ENCODE measurements around the gene GRM4. TPM values are rescaled to one million over a fixed set of nuclear protein-coding genes. Genes with fewer than 3 reads are reported as not detected.

The GRM4 gene
- total RNA-seq, 1 donor from 2014 or later = 0.29 TPM

GRCh38 chr6:33993653-33994471, 152.0 kb downstream of the GRM4 start:
- DNase-seq = no peak
- Histone ChIP-seq H3K27me3 (no peaks in the 10 kb centered on the region), H3K4me1 (no peaks in the 10 kb centered on the region), H3K4me3 (no peak overlapping the region), H3K9me3 (no peaks in the 10 kb centered on the region), H3K36me3 (no peaks in the 10 kb centered on the region), H3K27ac (no peak overlapping the region)
- TF ChIP-seq CTCF (IDR thresholded peaks at IDR 0.05) = no peak
- intact Hi-C loops (cut with DNase I) = no loop called here
- no peak for ATAC-seq

- no peaks in the 10 kb centered on the region for H3K27me3 ChIP-seq
- H3K9me3 ChIP-seq = no peaks in the 10 kb centered on the region
- no peak overlapping the region for H3K27ac ChIP-seq
- ATAC-seq (no peak), DNase-seq (no peak)
- no peaks in the 10 kb centered on the region for H3K36me3 ChIP-seq
- H3K4me3 ChIP-seq = no peak overlapping the region
- intact Hi-C loops (cut with DNase I) = no loop called here
- no peak for TF ChIP-seq CTCF (IDR thresholded peaks at IDR 0.05)
- H3K4me1 ChIP-seq = no peaks in the 10 kb centered on the region
These were observed 152.8 kb downstream of the GRM4 start for GRCh38 chr6:33993091-33993490.

- intact Hi-C loops (cut with DNase I) = no loop called here
- no peaks in the 10 kb centered on the region for H3K27me3 ChIP-seq
- H3K36me3 ChIP-seq = no peaks in the 10 kb centered on the region
- H3K9me3 ChIP-seq = no peaks in the 10 kb centered on the region
- no peak for ATAC-seq
- DNase-seq = no peak
- no peak overlapping the region for H3K4me3 ChIP-seq
- no peak overlapping the region for H3K27ac ChIP-seq
- no peaks in the 10 kb centered on the region for H3K4me1 ChIP-seq
- no peak for TF ChIP-seq CTCF (IDR thresholded peaks at IDR 0.05)
These were observed 153.7 kb downstream of the GRM4 start for GRCh38 chr6:33992191-33992590.

- H3K4me3 ChIP-seq = no peak overlapping the region
- intact Hi-C loops (cut with DNase I) = no loop called here
- no peaks in the 10 kb centered on the region for H3K36me3 ChIP-seq
- TF ChIP-seq CTCF (IDR thresholded peaks at IDR 0.05) = no peak
- H3K27me3 ChIP-seq = no peaks in the 10 kb centered on the region
- H3K27ac ChIP-seq = no peak overlapping the region
- ATAC-seq (no peak), DNase-seq (no peak)
- no peaks in the 10 kb centered on the region for H3K4me1 ChIP-seq
- no peaks in the 10 kb centered on the region for H3K9me3 ChIP-seq
These were observed 154.3 kb downstream of the GRM4 start for GRCh38 chr6:33991610-33992009.

GRCh38 chr6:33990061-33990541, 155.8 kb downstream of the GRM4 start:
- intact Hi-C loops (cut with DNase I) = no loop called here
- DNase-seq = peak; percentile 61
- no peak overlapping the region for H3K27ac ChIP-seq
- H3K36me3 ChIP-seq = no peaks in the 10 kb centered on the region
- no peak for TF ChIP-seq CTCF (IDR thresholded peaks at IDR 0.05)
- H3K27me3 ChIP-seq = no peaks in the 10 kb centered on the region
- no peaks in the 10 kb centered on the region for H3K4me1 ChIP-seq
- ATAC-seq = no peak
- H3K9me3 ChIP-seq = no peaks in the 10 kb centered on the region
- no peak overlapping the region for H3K4me3 ChIP-seq

All from upper lobe of right lung (tissue), 1 donor.